GM12892 (cell line): ENCODE measurements around the gene FLT4.

ENCODE experiments used
- DNase-seq: peaks from one replicate; pipeline ENCODE4 v3.0.0; 2011; ENCODE audit not compliant: insufficient read length
- FAIRE-seq: peaks from 2 replicates; lab custom pipeline; 2011; peaks lifted over from hg19 to GRCh38; lab: Jason Lieb, UNC
- POLR2A ChIP-seq: IDR thresholded peaks from 2 replicates; pipeline ENCODE4 v1.6.1; 2011; ENCODE audit warnings: low read depth, low read length, control low read depth
- POLR2AphosphoS5 ChIP-seq: IDR thresholded peaks from 2 replicates; pipeline ENCODE4 v1.6.1; 2011; ENCODE audit warnings: low read depth, low read length, control low read depth
- TAF1 ChIP-seq: IDR thresholded peaks from 2 replicates; pipeline ENCODE4 v1.6.1; 2011; ENCODE audit warnings: low read depth, mild to moderate bottlenecking, control low read depth, low read length, borderline replicate concordance

Gene FLT4

GRCh38 chr5:180639741-180640610 is 9.4 kb downstream of the FLT4 start:
- DNase-seq, result peak; percentile 15

GRCh38 chr5:180639287-180639686 is 10.1 kb downstream of the FLT4 start:
- FAIRE-seq (no peak), DNase-seq (no peak)
- TF ChIP-seq TAF1, result no peak
- TF ChIP-seq POLR2AphosphoS5, result no peak
- TF ChIP-seq POLR2A, result no peak

More at GRCh38 chr5:180639741-180640610, 9.4 kb downstream of the FLT4 start:
- no peak for TF ChIP-seq TAF1
- FAIRE-seq, result no peak

GRCh38 chr5:180637962-180638680 is 11.3 kb downstream of the FLT4 start:
- DNase-seq (no peak), FAIRE-seq (no peak)
- TF ChIP-seq TAF1 (no peak), POLR2A (no peak), POLR2AphosphoS5 (no peak)

- TF ChIP-seq POLR2A, result no peak
- no peak for TF ChIP-seq TAF1
- no peak for TF ChIP-seq POLR2AphosphoS5
- no peak for FAIRE-seq
- no peak for DNase-seq
These were observed 12.9 kb downstream of the FLT4 start for GRCh38 chr5:180636403-180637075.

- DNase-seq (no peak), FAIRE-seq (no peak)
- TF ChIP-seq POLR2AphosphoS5 (no peak), POLR2A (no peak), TAF1 (no peak)
These were observed 13.4 kb downstream of the FLT4 start for GRCh38 chr5:180636016-180636402.

- no peak for FAIRE-seq
- no peak for DNase-seq
These were observed 15.9 kb downstream of the FLT4 start for GRCh38 chr5:180633283-180634177.

GRCh38 chr5:180632768-180633167 is 16.6 kb downstream of the FLT4 start:
- FAIRE-seq (no peak), DNase-seq (no peak)
- TF ChIP-seq POLR2AphosphoS5 (no peak), POLR2A (no peak), TAF1 (no peak)

More at GRCh38 chr5:180633283-180634177, 15.9 kb downstream of the FLT4 start:
- no peak for TF ChIP-seq POLR2A
- no peak for TF ChIP-seq POLR2AphosphoS5
- TF ChIP-seq TAF1, result no peak

- TF ChIP-seq POLR2AphosphoS5 (no peak), TAF1 (no peak), POLR2A (no peak)
These were observed 17.6 kb downstream of the FLT4 start for GRCh38 chr5:180631549-180632383.

GRCh38 chr5:180630426-180630825 is 19.0 kb downstream of the FLT4 start:
- DNase-seq, result no peak
- FAIRE-seq, result no peak
- TF ChIP-seq POLR2A (no peak), TAF1 (no peak), POLR2AphosphoS5 (no peak)

More at GRCh38 chr5:180631549-180632383, 17.6 kb downstream of the FLT4 start:
- DNase-seq, result no peak
- FAIRE-seq, result no peak
